ENCODE measurements around the gene RANGAP1.

The RANGAP1 gene

DNA sequence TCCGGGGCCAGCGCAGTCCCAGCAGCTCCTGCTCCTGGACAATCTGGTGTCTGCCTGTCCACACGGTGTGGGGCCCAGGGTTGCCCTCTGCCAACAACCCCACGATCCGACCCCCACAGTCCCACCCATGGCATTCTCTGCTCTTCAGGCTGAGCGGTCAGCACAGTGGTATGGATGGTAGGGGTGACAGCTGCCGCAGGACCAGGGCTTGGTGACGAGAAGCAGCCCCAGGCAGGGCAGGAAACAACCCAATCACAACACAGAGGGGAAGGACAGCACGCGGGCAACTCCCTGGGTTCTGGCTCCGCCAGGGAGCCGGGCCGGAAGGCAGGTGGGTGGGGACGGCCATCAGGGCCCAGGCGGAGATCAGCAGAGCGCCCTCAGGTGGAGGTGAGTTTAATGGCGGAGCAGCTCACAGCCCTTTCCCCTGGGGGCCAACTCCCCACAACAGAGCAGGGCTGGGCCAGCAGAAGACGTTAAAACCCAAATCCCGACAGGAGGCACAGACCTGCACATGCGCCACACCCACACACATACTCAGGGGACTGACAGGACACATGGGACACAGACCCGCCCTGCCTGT is 40.0 kb downstream of the RANGAP1 start:
- no peak overlapping the region for H3K4me3 ChIP-seq (ENCODE audit: control insufficient read depth, low read depth, low read length)
- TF ChIP-seq, protein P1, sequence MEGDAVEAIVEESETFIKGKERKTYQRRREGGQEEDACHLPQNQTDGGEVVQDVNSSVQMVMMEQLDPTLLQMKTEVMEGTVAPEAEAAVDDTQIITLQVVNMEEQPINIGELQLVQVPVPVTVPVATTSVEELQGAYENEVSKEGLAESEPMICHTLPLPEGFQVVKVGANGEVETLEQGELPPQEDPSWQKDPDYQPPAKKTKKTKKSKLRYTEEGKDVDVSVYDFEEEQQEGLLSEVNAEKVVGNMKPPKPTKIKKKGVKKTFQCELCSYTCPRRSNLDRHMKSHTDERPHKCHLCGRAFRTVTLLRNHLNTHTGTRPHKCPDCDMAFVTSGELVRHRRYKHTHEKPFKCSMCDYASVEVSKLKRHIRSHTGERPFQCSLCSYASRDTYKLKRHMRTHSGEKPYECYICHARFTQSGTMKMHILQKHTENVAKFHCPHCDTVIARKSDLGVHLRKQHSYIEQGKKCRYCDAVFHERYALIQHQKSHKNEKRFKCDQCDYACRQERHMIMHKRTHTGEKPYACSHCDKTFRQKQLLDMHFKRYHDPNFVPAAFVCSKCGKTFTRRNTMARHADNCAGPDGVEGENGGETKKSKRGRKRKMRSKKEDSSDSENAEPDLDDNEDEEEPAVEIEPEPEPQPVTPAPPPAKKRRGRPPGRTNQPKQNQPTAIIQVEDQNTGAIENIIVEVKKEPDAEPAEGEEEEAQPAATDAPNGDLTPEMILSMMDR (IDR thresholded peaks at IDR 0.05; ENCODE audit: control insufficient read depth, insufficient read depth, low read depth, low read length, missing control alignments), result no peak
- no peak for DNase-seq (ENCODE audit: low read depth)

DNA sequence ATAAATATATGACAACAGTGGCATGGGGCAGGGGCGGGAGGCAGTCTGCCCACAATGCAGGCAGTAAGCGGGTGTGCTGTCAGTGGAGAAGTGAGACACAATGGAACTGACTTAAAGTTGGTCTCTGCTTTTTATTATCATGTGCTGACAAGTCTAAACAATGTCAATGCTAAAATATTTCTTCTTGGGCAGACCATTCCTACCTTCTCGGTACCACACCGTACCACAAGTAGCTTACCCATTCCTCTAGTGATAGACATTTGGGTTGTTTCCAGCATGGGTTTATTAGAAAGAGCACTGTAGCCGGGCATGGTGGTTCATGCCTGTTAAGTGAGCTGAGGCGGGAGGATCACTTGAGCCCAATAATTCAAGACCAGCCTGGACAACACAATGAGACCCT is 42.6 kb downstream of the RANGAP1 start:
- TF ChIP-seq, protein P1 (IDR thresholded peaks at IDR 0.05; ENCODE audit: control insufficient read depth, insufficient read depth, low read depth, low read length, missing control alignments), result no peak
- H3K4me3 ChIP-seq (ENCODE audit: control insufficient read depth, low read depth, low read length), result no peak overlapping the region
- no peak for DNase-seq (ENCODE audit: low read depth)

DNA sequence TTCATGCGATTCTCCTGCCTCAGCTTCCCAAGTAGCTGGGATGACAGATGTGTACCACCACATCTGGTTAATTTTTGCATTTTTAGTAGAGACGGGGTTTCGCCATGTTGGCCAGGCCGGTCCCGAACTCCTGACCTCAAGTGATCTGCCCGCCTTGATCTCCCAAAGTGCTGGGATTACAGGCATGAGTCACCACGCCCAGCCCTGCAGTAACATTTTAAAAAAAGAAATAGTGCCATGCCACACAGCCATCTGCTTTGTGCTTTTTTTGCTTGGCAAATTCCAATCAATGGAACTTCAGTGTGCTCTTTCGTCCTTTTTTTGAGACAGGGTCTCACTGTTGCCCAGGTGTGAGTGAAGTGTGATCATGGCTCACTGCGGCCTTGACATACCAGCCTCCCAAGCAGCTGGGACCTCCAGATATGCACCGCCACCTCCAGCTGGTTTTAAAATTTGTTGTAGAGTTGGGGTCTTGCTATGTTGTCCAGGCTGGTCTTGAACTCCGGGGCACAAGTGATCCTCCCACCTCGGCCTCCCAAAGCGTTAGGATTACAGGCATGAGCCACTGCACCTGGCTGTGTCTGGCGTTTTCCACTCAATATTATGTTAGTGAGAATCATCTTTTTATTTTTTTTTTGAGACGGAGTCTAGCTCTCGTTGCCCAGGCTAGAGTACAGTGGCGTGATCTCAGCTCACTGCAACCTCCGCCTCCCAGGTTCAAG is 43.4 kb downstream of the RANGAP1 start:
- no peak for DNase-seq (ENCODE audit: low read depth)
- TF ChIP-seq, protein P1 (IDR thresholded peaks at IDR 0.05; ENCODE audit: control insufficient read depth, insufficient read depth, low read depth, low read length, missing control alignments), result no peak
- no peak overlapping the region for H3K4me3 ChIP-seq (ENCODE audit: control insufficient read depth, low read depth, low read length)

DNA sequence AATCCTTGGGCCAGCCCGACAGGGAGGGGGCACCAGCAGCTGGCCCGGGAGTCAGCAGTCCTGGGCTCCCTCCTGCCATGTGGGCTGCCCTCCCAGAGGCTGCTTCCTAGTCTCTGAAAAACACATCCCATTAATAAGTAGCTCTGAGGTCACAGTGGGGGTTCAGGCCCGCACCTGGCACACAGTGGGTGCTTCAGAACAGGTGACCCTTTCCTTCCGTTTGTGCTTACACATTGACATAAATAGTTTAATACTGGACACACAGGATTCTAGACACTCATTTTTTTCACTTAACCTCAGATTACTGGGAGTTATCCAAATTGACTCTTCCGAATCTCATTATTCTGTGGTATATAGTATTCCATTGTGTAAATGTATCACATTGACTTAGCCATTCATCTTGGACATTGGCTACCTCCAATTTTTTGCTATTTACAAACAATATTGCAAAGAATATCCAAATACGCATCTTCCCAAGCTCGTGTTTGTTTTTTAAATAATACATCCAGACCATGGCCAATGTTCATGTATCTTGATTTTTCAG is 44.8 kb downstream of the RANGAP1 start:
- DNase-seq (ENCODE audit: low read depth), result no peak
- TF ChIP-seq, protein P1 (IDR thresholded peaks at IDR 0.05; ENCODE audit: control insufficient read depth, insufficient read depth, low read depth, low read length, missing control alignments), result no peak
- no peak overlapping the region for H3K4me3 ChIP-seq (ENCODE audit: control insufficient read depth, low read depth, low read length)

DNA sequence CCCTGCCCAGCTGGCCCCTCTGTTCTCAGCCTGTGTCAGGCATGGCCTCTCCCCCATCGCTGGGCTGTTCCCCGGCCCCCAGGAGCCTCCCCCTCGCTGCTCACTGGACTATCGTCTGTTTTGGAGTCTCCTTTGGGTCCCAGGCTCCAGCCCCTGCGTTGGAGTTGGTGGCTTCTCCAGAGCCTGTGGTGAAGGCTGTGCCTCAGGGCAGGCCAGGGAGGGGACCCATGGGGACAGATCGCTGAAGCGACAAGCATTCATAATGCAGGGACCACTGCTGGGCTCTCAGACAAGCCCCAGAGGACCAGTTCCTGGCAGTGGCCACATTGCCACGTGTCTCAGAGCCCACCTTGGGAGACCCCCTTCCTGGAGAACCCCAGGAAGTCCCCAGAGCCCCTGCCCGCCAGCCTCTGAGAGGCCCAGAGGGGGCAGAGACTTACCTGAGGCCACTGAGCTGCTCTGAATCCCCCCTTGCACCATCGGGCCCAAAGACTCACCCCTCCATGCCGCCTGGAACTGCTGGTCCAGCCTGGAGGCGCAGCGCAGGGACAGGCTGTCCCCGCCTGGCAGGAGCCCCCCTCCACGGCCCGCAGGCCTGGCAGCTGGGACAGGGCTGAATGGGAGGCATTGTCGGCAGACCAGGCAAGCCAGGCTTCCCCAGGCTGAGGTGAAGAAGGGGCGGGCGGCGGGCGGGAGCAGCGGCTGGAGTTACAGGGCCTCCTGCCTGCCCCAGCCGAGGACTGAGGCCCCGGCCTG is 45.4 kb downstream of the RANGAP1 start, which contains the start of gene CHADL:
Gene CHADL, minus strand, starts transcription at position 555 of the 756 bp plus-strand sequence. Its CDS starts 50 bp downstream, at position 505.
- TF ChIP-seq, protein P1 (IDR thresholded peaks at IDR 0.05; ENCODE audit: control insufficient read depth, insufficient read depth, low read depth, low read length, missing control alignments), result no peak
- no peak for DNase-seq (ENCODE audit: low read depth)
- no peak within 1 kb of the TSS for H3K4me3 ChIP-seq (ENCODE audit: control insufficient read depth, low read depth, low read length)

DNA sequence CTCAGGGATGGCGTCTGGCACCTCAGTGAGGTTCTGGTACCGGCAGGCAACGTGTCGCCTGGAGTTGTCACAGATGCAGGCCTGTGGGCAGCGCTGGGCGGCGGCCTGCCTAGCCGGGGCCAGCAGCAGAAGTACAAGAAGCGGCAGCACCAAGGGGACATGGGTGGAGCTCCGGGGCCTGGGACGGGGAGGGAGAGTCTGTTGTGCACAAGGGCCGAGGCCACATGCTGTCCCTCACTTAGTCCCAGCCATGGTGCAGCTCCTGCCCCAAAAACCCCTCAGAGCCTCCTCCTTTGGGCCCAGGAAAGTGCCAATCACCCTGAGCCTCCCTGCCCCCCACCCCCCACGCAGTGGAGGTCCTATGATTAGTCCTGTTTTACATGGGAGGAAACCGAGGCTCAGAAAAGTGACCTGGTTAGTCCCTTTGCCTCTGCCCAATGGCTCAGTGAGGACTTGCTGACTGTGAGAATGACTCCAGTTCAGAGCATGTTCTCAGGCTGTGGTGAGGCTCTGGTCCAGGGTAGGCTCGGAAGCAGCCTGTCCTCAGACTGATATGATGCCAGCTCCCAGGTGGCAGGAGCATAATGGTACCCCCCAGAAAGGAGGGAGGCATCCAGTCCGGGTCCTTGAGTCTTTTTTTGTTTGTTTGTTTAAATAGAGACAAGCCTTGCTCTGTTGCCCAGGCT is 46.4 kb downstream of the RANGAP1 start:
- no peak overlapping the region for H3K4me3 ChIP-seq (ENCODE audit: control insufficient read depth, low read depth, low read length)
- DNase-seq (ENCODE audit: low read depth), result no peak
- TF ChIP-seq, protein P1 (IDR thresholded peaks at IDR 0.05; ENCODE audit: control insufficient read depth, insufficient read depth, low read depth, low read length, missing control alignments), result no peak
